Stimulated activated CD8-positive, alpha-beta memory T cell treated with anti-CD3 and anti-CD28 coated beads, Interleukin-12 subunit alpha, Interleukin-12 subunit beta, amount 100 ng/mL, for 4 hours (primary cell): ENCODE measurements around the gene TEDC1.

Experiments
- DNase-seq: peaks from one replicate; pipeline ENCODE4 v3.0.0-alpha.2; 2020; ENCODE audit warnings: low read depth

Gene TEDC1

DNA sequence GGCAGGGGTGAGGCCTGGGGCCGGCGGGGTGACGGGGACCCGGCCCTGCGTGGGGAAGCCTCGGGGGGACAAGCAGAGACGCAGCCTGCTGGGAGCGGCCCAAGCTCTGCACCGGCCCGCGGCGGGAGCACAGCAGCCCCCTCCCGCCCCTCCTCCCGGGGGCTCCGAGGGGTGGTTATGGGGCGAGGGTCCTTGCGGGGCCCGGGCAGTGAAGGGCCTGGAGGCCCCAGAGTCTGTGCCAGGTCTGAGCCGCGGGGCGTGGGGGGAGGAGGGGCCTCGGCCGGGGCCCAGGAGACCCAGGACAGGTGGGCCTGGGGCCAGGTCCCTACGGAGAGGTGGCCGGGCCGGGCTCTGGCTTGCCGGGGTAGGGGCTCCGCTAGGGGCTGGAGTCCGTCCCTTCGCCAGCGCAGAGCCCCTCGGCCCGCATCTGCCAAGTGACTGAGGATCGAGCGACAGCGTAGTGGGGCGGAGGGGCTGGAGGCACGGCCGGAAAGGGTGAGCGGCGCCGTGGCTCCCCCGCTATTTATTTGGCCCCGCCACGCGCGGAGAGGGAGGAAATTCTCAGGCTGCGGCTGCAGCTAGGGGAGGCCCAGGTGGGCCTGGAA, 35.8 kb downstream of the TEDC1 start:
- DNase-seq, result no peak

DNA sequence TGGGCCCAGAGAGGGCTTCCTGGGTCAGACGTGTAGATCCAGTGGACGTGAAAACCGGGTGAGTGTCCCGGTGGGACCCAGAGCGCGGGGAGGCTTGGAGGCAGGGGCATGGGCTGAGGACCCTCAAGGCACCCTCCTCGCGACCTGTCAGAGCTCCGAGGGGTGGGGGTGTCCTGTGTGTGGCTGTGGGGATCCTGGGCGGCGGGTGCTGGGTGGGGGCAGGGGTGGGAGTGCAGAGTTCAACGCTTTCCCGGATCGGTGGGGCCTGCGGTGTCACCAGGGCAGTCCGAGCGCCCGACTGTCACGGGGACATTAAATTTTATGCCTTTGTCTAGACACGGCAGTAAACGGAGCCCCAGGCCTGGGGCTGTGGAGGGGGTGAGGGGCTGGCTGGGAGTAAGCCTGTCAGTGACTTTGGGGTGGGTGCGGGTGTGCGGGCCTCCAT, 36.4 kb downstream of the TEDC1 start:
- no peak for DNase-seq

DNA sequence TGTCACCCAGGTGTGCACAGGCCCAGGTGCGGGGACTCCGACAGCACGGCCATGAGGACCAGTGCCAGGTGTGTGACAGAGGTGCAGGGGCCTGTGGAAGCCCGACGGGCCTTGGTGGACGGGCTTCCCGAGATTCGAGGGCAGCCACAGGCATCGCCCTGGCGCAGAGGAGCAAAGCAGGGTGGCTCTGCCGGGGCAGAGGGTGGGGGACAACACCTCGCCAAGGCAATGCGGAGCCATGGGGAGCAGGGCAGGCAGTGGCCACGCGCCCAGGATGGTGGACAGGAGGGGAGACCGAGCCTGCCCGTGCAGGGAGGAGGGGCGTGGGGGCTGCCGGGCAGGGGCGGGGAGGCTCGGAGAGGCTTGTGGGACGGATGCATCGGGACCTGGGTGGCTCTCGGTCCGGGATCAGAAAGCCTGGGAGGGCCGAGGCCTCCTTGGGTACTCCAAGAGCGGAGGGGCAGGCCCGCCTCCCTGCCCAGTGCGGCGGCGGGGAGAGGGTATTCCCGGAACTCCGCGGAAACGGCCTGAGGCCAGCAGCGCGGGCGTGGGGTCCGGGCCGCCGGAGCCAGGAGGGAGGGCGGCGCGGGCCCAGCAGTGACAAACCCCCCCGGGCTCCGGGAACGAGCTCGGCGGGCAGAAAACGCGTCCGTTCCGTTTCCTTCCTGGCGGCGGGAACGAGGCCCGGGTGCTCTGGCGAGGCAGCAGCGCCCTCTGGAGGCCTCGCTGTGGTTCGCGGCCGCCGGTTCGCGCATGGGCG, 37.0 kb downstream of the TEDC1 start:
- DNase-seq, result peak; percentile 65

DNA sequence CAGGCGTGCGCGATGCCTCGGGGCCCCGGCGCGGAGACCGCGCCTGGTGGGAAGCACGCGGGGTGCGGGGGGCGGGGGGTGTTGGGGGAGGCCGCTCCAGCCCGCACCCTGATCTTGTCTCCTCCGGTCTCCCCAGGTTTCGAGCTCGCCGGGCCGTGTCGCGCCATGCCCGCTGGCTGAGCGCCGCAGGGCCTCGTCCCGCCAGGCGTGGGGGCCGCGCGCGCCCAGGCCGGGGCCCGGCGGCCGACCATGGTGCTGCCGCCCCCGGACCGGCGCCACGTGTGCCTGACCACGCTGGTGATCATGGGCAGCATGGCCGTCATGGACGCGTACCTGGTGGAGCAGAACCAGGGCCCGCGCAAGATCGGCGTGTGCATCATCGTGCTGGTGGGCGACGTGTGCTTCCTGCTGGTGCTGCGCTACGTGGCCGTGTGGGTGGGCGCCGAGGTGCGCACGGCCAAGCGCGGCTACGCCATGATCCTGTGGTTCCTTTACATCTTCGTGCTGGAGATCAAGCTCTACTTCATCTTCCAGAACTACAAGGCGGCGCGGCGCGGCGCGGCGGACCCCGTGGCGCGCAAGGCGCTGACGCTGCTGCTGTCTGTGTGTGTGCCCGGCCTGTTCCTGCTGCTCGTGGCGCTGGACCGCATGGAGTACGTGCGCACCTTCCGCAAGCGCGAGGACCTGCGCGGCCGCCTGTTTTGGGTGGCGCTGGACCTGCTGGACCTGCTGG, 37.7 kb downstream of the TEDC1 start:
- DNase-seq, result peak; percentile 44

DNA sequence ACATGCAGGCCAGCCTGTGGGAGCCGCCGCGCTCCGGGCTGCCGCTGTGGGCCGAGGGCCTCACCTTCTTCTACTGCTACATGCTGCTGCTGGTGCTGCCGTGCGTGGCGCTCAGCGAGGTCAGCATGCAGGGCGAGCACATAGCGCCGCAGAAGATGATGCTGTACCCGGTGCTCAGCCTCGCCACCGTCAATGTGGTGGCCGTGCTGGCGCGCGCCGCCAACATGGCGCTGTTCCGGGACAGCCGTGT, 38.2 kb downstream of the TEDC1 start:
- DNase-seq, result no peak

DNA sequence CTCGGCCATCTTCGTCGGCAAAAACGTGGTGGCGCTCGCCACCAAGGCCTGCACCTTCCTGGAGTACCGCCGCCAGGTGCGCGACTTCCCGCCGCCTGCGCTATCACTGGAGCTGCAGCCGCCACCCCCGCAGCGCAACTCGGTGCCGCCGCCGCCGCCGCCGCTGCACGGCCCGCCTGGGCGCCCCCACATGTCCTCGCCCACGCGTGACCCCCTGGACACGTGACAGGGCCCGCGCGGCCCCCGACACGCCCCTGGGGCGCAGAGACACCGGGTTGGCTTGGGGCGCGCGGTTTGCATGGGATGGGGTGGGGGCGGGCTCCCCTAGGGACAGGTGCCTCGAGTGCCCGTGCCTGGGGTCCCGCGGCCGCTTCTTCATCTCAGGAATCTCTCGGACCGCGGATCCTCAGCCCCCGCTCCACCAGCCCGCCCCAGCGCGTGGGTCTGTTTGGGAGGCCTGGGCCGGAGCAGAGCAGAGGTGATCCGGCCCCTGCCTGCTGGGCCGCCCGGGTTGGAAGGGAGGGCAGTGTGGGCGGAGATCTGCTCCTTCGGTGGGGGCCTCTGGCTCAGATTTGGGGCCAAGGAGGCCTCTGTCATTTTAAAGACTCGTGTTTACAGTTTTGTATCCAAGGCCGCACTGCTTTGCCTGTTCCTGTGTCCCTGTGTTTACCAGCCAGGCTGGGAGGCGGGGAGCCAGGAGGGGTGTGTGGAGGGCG, 38.7 kb downstream of the TEDC1 start:
- DNase-seq, result no peak

DNA sequence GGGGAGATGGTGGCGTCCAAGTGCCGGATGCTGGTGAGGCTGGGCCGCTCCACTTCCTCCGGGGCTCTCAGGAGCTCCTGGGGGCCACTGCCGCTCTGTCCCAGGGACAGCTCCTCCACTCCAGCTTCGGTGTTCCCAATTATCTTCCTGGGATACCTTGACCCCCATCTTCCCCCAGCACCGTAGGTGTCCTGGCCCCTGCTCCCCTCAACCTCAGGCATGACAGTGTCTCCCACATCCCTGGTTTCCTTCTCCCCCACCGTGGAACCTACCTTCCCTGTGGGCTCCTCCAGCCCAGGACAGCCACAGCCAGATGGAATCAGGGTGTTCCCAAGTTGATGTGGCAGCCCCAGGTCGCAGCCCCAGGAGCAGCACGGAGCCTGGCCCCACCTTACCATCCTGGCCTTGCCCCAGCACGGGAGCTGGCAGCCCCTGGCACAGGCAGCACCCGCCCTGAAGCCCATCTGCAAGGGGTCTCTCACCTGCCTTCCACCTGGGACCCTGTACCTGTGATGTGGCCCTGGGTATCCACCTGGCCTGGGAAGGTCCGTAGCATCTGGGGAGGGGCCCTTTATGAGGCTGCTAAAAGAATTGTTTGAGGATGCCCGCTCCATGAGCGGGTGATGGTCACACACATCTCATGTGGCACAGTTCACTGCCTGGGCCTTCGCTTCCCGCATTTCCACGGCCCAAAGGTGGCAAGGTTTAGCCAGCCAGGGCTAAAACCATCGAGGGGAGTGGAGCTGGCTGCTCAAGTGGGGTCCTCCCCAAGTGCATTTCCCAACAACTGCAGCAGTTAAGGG, 39.4 kb downstream of the TEDC1 start:
- DNase-seq, result no peak

DNA sequence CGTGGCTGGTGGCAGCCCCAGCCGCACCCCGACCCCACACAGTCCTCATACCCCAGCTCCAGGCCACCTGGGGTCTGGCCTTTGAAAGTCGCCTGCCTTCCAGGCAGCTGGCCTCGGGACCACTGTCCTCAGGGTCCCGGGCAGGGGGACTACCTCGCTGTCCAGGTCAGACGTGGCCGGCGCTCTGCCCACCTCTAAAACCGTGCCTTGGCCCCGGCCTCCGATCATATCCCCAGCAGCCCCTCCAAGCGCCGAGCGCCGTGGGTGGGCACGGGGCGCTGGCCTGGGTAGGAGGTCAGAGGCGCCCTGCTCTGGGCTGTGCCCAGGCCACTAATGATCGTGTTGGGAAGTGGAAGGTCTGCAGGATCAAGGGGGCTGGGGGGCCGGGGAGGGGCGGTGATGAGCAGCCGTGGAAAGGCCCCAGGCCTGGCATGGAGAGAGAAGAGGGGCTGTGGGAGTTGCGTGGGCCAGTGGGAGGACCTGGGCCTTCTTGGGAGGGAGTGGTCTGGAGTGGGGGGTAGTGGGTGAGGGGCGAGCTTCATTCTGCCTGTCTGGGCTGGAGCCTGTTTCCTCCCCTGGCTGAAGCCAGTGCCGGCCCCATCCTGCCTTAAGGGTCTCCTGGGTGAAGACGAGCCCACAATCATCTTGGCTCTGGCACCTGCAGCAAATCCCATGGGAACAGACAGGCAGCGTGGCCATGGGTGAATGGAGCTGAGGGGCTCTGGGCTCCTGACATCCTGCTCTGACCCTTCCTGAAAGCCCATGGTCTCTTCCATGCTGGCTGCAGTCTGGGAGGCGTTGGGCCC, 40.2 kb downstream of the TEDC1 start:
- no peak for DNase-seq

DNA sequence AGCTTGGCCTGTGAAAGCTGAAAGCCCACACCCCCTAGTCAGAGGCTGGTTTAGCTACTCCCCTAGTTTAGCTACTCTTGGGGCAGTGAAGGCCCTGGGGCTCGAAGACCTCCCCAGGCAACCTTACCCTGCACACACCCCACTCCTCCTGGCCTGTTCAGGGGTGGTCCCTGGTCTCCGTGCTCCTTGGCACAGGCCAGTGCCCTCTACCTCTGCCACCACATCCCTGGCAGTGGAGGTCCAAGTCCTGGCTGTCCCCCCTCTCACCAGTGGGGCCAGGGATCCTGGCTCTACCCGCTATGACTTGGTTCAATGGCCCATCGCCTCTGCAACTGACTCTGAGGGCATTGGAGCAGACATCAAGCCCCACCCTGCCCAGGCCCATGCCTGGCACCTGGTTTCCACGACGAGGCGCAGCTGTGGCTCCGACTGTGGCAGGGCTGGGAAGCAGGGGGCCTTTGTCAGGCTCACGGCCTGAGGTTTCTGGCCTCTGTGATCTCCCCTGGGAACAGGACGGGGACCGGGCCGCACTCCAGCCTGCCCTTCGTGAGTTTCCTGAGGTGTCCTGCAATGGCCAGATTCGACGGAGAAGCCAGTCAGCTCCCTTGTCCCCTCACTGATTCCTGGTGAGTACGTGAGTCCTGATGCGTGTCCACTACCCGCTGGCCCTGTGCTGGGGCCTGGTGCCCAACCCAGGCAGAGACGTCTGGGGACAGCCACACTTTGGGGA, 41.0 kb downstream of the TEDC1 start:
- no peak for DNase-seq

DNA sequence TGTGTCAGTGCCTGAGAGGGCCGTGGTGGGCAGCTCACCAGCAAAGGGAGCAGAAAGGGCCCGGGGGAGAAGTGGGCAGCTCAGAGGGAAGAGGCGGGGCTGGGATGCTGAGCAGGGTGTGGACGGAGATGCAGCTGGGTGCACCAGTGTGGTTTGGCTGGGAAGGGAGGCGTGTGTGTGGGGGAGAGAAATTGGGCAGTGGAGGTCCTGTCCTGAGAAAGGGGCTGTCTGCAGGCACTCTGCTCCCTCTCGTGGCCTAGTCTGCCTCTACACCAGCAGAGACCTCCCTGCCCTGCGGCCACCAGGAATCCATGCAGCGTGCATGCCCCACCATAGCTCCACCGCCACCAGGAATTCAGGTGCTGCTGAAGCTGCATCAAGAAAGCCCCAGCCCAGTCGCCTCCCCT, 41.7 kb downstream of the TEDC1 start:
- no peak for DNase-seq

DNA sequence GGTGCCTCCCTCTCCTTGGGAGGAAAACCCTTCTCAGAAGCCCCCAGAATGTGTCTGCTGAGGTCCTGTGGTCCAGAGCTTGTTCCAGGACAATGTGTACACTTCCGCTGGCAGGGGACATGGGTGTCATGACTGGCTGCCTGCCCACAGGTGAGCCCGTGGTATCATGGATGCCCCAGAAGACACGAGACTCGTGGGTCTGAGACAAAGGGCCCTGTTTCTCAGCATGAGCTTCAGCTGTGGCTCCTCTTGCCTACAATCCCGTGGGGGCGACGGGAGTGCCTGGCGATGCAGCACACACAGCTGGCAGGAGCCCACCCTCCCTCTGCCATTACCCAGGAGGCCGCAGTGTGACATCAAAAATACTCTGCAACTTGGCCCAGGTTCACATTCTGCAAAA, 42.3 kb downstream of the TEDC1 start:
- no peak for DNase-seq

DNA sequence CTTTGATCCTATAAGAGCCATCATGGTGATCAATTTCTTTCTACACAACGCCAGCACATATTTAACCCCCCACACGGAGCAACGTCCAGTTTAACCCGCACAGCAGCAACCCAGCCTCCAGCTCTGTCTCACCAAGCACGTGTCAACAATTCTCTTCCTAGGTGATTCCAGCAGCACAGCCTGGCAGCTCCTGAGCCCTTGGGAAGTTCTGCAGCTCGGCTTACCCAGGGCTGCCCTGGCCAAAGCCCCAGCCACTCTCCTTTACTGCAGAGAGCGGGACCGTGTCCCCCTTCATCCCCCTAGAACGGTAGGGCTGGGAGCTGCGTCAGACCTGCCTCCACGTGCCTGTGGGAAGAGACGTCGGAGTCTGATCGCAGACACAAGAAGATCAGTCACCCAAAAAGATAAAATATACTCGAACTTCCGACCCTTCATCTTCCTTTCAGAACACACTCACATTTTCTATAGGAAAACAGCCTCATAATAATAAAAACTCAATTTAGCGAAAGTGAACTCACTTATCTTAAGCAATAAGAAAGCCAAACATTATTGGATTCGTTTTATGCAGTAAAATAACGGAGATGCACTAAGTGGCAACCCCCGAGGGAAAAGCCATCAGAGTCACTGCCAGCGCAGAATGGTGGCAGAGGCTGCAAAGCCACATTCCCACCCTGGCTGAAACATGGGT, 42.9 kb downstream of the TEDC1 start:
- DNase-seq, result no peak

DNA sequence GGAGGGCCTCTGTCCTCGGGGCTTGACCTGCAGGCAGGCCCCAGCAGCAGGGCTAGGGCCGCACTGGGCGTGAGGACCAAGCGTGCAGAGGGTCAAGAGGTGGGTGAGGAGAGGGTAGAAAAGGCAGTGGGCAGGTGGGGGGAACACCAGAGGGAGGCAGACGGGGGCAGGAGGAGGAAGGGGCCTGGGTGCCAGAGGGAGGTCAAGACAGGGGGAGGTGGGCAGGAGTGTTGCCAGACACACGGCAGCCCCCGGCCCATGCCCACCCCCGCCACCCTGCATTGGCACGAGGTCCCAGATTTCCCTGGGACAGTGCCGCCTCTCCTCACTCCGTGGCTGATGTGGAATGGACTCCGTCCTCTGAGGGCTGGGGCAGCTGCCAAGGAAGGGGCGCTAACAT, 43.5 kb downstream of the TEDC1 start:
- no peak for DNase-seq

DNA sequence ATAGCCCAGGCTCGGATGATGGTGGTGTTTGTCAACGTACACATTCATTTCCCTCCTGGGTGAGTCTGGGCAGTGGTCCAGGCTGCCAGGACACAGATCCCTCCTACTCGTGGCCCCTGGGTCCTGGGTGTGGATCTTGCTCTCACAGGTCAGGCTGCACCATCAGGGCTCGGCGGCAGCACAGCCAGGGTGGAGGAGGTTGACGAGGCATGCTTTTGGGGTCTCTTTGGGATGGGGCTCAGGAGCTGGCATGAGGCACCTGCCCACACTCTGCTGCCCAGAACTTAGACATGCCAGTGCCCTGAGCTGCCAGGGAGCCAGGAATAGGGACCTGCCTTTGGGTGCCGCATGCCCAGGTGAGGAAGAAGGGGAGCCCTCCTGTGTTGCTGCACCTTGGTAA, 45.0 kb downstream of the TEDC1 start:
- DNase-seq, result no peak

DNA sequence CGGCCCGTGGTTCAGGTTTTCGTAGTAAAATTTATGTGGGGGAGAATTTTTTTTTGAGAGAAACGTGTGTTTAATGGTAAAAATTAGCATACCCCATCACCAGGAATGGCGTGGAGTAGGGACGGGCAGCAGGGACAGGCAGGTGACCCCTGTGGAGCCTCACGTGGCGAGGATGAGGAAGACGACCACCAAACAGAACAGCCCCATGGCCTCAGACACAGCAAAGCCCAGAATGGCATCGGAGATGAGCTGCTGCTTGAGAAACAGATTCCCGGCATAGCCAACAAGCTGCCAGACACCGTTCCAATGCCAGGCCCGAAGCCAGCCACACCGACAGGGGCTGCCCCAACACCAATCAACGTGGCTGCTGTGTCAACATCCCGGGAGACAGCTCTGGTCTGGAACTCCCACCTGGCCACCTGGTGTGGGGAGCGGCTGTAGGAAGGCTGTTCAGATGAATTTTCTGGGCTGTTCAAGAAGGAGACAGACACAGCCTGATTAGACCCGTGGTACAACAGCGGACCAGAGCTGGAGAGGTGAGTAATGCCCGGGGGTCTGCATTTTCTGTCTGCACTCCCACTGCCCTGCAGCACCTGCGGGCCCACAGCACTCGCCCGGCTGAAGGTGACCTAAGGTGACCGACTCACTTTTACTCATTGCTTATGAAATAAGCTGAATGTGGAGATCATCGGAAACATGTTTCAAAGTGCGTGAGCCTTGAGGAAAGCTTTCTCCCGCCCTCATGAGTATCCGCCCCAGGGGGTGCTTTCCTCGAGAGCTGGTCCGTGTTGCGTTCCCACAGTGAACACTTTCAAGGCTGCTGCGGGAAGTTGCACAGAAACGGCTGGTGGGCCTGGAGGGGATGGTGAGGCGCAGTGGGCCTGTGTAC, 45.9 kb downstream of the TEDC1 start:
- DNase-seq, result no peak

DNA sequence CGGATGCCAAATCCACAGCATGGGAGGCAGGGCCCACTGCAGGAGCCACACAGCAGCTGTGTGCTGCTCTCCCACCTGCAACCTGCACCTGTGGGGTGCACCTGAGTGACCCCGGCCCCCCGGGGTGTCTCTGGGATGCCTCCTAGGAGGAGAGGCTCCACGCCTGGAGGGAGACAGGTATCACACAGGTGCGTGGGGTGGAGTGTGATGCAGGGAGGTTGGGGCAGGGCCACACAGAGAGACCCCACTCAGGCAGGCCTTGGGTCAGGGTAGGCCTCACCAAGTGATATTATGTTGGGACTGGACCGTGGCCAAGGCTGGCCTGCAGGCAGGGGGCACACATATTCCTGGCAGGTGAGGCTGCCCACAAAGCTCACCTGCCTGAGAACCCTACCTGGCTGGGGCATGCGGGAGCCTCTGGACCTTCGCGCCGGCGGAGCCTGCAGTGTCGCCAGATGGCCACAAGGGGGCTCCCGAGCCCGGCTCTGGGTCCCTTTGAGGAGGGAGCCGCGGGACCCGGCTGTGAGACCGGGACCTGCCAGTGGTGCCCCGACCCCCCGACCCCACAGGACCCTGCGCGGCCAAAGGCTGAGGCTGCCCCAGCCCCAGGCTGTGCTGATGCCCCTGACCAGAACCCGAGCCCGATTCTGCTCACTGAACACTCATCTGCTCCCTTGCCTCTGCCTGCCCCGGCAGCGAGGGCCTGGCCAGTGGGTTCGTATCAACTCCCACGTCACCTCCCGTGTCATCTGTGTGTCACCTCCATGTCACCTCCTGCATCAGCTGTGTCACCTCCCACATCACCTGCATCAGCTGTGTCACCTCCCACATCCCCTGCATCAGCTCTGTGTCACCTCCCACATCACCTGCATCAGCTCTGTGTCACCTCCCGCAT, 46.8 kb downstream of the TEDC1 start:
- DNase-seq, result peak; percentile 43

DNA sequence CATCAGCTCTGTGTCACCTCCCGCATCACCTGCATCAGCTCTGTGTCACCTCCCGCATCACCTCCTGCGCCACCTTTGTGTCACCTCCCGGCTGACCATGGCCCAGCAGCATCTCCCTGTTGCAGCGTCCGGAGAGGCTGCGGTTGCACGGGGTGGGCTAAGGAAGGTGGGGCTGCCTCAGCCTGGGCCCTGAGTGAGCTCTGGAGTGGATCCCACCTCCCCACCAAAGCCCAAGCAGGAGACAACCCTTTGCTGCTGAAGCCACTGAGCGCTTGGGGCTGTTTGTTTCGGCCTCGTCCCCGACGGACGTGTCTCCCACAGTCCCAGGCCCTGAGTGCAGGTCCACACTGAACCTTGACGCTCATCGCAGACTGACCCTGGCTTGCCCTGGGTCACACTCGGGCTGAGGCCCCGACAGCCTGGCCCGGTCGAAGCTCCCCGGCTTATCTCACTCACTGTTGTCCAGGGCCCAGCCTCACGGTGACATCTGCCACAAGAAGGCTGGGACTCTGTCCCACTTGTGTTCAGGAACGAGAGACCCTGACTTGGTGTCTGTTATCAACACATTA, 47.5 kb downstream of the TEDC1 start:
- DNase-seq, result no peak
